GM23338 (cell line): Measurements from ENCODE around the gene PLXNC1. TPM values are rescaled to one million over a fixed set of nuclear protein-coding genes. Genes with fewer than 3 reads are reported as not detected.
A peak's percentile ranks its signal among the peaks of the same experiment; 100 is the strongest.

Experiments used
- ATAC-seq: fragments of 200-7000 bp; cut with Tn5 transposase; 3 replicates; pipeline ENCODE4 v1.9.1; 2020
- DNase-seq: peaks from one replicate; pipeline ENCODE4 v3.0.0-alpha.2; 2015; ENCODE audit warnings: low spot score
- H2AFZ ChIP-seq: fragments of 200-600 bp; sonication (generic); 2 replicates; pipeline ENCODE4 v1.8.0; 2016; ENCODE audit warnings: antibody characterized with exemption, mild to moderate bottlenecking, moderate library complexity
- H3F3A ChIP-seq: fragments of 200-600 bp; sonication (generic); replicated peaks from 2 replicates; pipeline ENCODE4 v1.8.0; 2017; ENCODE audit warnings: antibody characterized with exemption, mixed run types, low read depth
- H3K27ac ChIP-seq: fragments of 200-600 bp; sonication (generic); 2 replicates; pipeline ENCODE4 v1.6.1; 2016; ENCODE audit warnings: low read depth
- H3K27me3 ChIP-seq: fragments of 200-600 bp; sonication (generic); 2 replicates; pipeline ENCODE4 v1.8.0; 2016; ENCODE audit warnings: mild to moderate bottlenecking, mixed run types, moderate library complexity; ENCODE audit not compliant: insufficient read depth
- H3K36me3 ChIP-seq: fragments of 200-600 bp; sonication (generic); 2 replicates; pipeline ENCODE4 v1.8.0; 2016; ENCODE audit warnings: mild to moderate bottlenecking; ENCODE audit not compliant: insufficient read depth
- H3K4me1 ChIP-seq: fragments of 200-600 bp; sonication (generic); 2 replicates; pipeline ENCODE4 v1.8.0; 2016; ENCODE audit warnings: mild to moderate bottlenecking, moderate library complexity; ENCODE audit not compliant: insufficient read depth
- H3K4me2 ChIP-seq: fragments of 200-600 bp; sonication (generic); 2 replicates; pipeline ENCODE4 v1.7.1; 2017; ENCODE audit warnings: mixed run types
- H3K4me3 ChIP-seq: fragments of 200-600 bp; sonication (generic); 2 replicates; pipeline ENCODE4 v1.6.1; 2016; ENCODE audit warnings: mixed run types
- H3K79me2 ChIP-seq: fragments of 200-600 bp; sonication (generic); replicated peaks from 2 replicates; pipeline ENCODE4 v1.8.0; 2017; ENCODE audit warnings: mild to moderate bottlenecking; ENCODE audit not compliant: insufficient read depth
- H3K9me2 ChIP-seq: fragments of 200-600 bp; sonication (generic); 2 replicates; pipeline ENCODE4 v1.8.0; 2017; ENCODE audit not compliant: insufficient read depth
- H4K20me1 ChIP-seq: fragments of 200-600 bp; sonication (generic); replicated peaks from 2 replicates; pipeline ENCODE4 v1.8.0; 2017; ENCODE audit warnings: mild to moderate bottlenecking; ENCODE audit not compliant: insufficient read depth
- H3K27ac Mint-ChIP-seq: 2 replicates; pipeline ENCODE4 v1.8.0; 2020; ENCODE audit warnings: inconsistent platforms, mild to moderate bottlenecking, moderate library complexity, mixed read lengths
- H3K27me3 Mint-ChIP-seq: 3 replicates; pipeline ENCODE4 v1.8.0; 2022; ENCODE audit warnings: low read depth, mild to moderate bottlenecking, moderate library complexity, mixed read lengths, inconsistent platforms; ENCODE audit not compliant: insufficient read depth, poor library complexity
- H3K36me3 Mint-ChIP-seq: 3 replicates; pipeline ENCODE4 v1.8.0; 2021; ENCODE audit warnings: low read depth, mild to moderate bottlenecking, inconsistent platforms, moderate library complexity, mixed read lengths
- H3K4me1 Mint-ChIP-seq: 3 replicates; pipeline ENCODE4 v1.8.0; 2020; ENCODE audit warnings: mild to moderate bottlenecking, inconsistent platforms, mixed read lengths
- H3K4me3 Mint-ChIP-seq: 3 replicates; pipeline ENCODE4 v1.8.0; 2021; ENCODE audit warnings: moderate library complexity, mild to moderate bottlenecking, inconsistent platforms, mixed read lengths
- H3K9me3 Mint-ChIP-seq: 3 replicates; pipeline ENCODE4 v1.8.0; 2020; ENCODE audit warnings: moderate library complexity, mild to moderate bottlenecking, inconsistent platforms, mixed read lengths
- CREB1 ChIP-seq: fragments of 250-450 bp; sonication (Bioruptor Pico); IDR thresholded peaks from 2 replicates; pipeline ENCODE4 v1.5.0; 2020; ENCODE audit warnings: low read depth, mild to moderate bottlenecking, moderate library complexity
- CTCF ChIP-seq, 2 experiments: fragments of 200-600 bp in 1 of 2; sonication (generic) in 1 of 2; conservative IDR thresholded peaks; 2 replicates each; pipeline versions ENCODE4 v1.5.1 to v1.6.1; 2016 to 2017; ENCODE audit warnings: antibody characterized with exemption in 2 of 2, low read depth in 2 of 2, mild to moderate bottlenecking in 2 of 2, moderate library complexity in 1 of 2
- ETS1 ChIP-seq: IDR thresholded peaks from 2 replicates; pipeline ENCODE4 v1.6.1; 2016; ENCODE audit warnings: antibody characterized with exemption
- EZH2 ChIP-seq: fragments of 200-600 bp; sonication (generic); IDR thresholded peaks from one replicate; pipeline ENCODE4 v1.8.0; 2017; ENCODE audit warnings: antibody characterized with exemption, mild to moderate bottlenecking, low read depth; ENCODE audit not compliant: unreplicated experiment
- EZH2phosphoT487 ChIP-seq: fragments of 200-600 bp; sonication (generic); IDR thresholded peaks from one replicate; pipeline ENCODE4 v1.8.1; 2018; ENCODE audit warnings: antibody characterized with exemption; ENCODE audit not compliant: unreplicated experiment
- JUNB ChIP-seq: IDR thresholded peaks from one replicate; pipeline ENCODE4 v1.6.1; 2016; ENCODE audit warnings: antibody characterized with exemption; ENCODE audit not compliant: unreplicated experiment
- POLR2AphosphoS5 ChIP-seq: IDR thresholded peaks from 2 replicates; pipeline ENCODE4 v1.6.1; 2016; ENCODE audit warnings: antibody characterized with exemption, low read depth
- STAT1 ChIP-seq: IDR thresholded peaks from one replicate; pipeline ENCODE4 v1.6.1; 2016; ENCODE audit warnings: antibody characterized with exemption; ENCODE audit not compliant: unreplicated experiment
- ZNF114 ChIP-seq: fragments of 250-450 bp; sonication (Bioruptor Pico); IDR thresholded peaks from 2 replicates; pipeline ENCODE4 v1.5.0; 2020; ENCODE audit warnings: mild to moderate bottlenecking, moderate library complexity
- ZNF331 ChIP-seq: fragments of 250-450 bp; sonication (Bioruptor Pico); IDR thresholded peaks from 2 replicates; pipeline ENCODE4 v1.5.0; 2020; ENCODE audit warnings: low read depth, mild to moderate bottlenecking, moderate library complexity
- ZNF462 ChIP-seq: fragments of 250-450 bp; sonication (Bioruptor Pico); IDR thresholded peaks from 2 replicates; pipeline ENCODE4 v1.5.0; 2020; ENCODE audit warnings: mild to moderate bottlenecking, moderate library complexity
- polyA plus RNA-seq: library from polyadenylated mRNA; unstranded; fragments of >200 nt; fragmentation: Nextera tagmentation; extraction: Ambion mirVana; gene quantifications from 2 replicates; pipeline ENCODE4 v1.2.1, GENCODE V29; 2016
- total RNA-seq: library from RNA; depleted of rRNA; stranded (reverse); fragments of >200 nt; shearing (Covaris generic); gene quantifications from 2 replicates; pipeline ENCODE4 v1.2.3, GENCODE V29; 2014

PLXNC1 gene
- total and polyA plus RNA-seq, 2 experiments from 2014 or later: 1.9 to 6.5 TPM

- Histone ChIP-seq H3K9me2 (no peaks in the 10 kb centered on the region), H3K36me3 (no peaks in the 10 kb centered on the region), H3K27ac (no peak overlapping the region), H3K79me2 (no peaks in the 10 kb centered on the region), H2AFZ (peak overlapping the region; percentile 86; the same call in 1 of the 2 replicates), H3F3A (no peaks in the 10 kb centered on the region), H3K27me3 (peaks cover 19% of the 10 kb centered on the region; the same call in 1 of the 2 replicates), H3K4me2 (peak overlapping the region; percentile 73), H3K4me3 (peak overlapping the region; percentile 46; the same call in 1 of the 2 replicates), H3K4me1 (peaks cover 15% of the 10 kb centered on the region), H4K20me1 (0 out of 2 replicates have a peak, but pooled peaks cover 2% of the 10 kb centered on the region)
- Mint-ChIP-seq H3K9me3 (no peaks in the 10 kb centered on the region), H3K4me3 (no peak overlapping the region), H3K4me1 (peaks cover 10% of the 10 kb centered on the region; the same call in 2 of the 3 replicates), H3K36me3 (no peaks in the 10 kb centered on the region; the same call in 2 of the 3 replicates), H3K27me3 (peaks cover 3% of the 10 kb centered on the region), H3K27ac (no peak overlapping the region)
- ATAC-seq (no peak), DNase-seq (no peak)
- TF ChIP-seq POLR2AphosphoS5 (no peak), JUNB (no peak), CREB1 (CRISPR knock-in tag) (no peak)
These were observed 39.0 kb downstream of the PLXNC1 start for GRCh38 chr12:94187361-94187760.

- no peak overlapping the region for H2AFZ ChIP-seq
- no peaks in the 10 kb centered on the region for H3K79me2 ChIP-seq
- ATAC-seq: no peak
- Mint-ChIP-seq H3K4me1 (peaks cover 7% of the 10 kb centered on the region; the same call in 2 of the 3 replicates), H3K27ac (no peak overlapping the region), H3K9me3 (no peaks in the 10 kb centered on the region), H3K4me3 (no peak overlapping the region), H3K27me3 (peaks cover 2% of the 10 kb centered on the region), H3K36me3 (no peaks in the 10 kb centered on the region; the same call in 2 of the 3 replicates)
- no peaks in the 10 kb centered on the region for H3K36me3 ChIP-seq
- H3K27me3 ChIP-seq: peaks cover 18% of the 10 kb centered on the region; the same call in 1 of the 2 replicates
- no peaks in the 10 kb centered on the region for H3F3A ChIP-seq
- 0 out of 2 replicates have a peak, but pooled peaks cover 2% of the 10 kb centered on the region for H4K20me1 ChIP-seq
- no peak overlapping the region for H3K27ac ChIP-seq
- peaks cover 10% of the 10 kb centered on the region; the same call in 1 of the 2 replicates for H3K9me2 ChIP-seq
- H3K4me3 ChIP-seq: no peak overlapping the region
- no peak for DNase-seq
- H3K4me2 ChIP-seq: no peak overlapping the region
- H3K4me1 ChIP-seq: peaks cover 15% of the 10 kb centered on the region
- TF ChIP-seq EZH2phosphoT487: no peak
- no peak for TF ChIP-seq EZH2
- no peak for TF ChIP-seq ZNF114 (CRISPR knock-in tag)
- no peak for TF ChIP-seq POLR2AphosphoS5
- TF ChIP-seq CTCF (conservative IDR thresholded peaks at IDR 0.05; ENCODE audit: low read depth in 2 of 2): no peak
- TF ChIP-seq ETS1: no peak
- TF ChIP-seq CREB1 (CRISPR knock-in tag): no peak
- TF ChIP-seq STAT1: no peak
- TF ChIP-seq ZNF462 (CRISPR knock-in tag): no peak
- TF ChIP-seq JUNB: no peak
- no peak for TF ChIP-seq ZNF331 (CRISPR knock-in tag)
These were observed 42.2 kb downstream of the PLXNC1 start for GRCh38 chr12:94190623-94191022.
